H1 (cell line): ENCODE measurements around the gene PPP3CB. TPM values are rescaled to one million over a fixed set of nuclear protein-coding genes. Genes with fewer than 3 reads are reported as not detected.

Experiments
- CTCF ChIA-PET: fragments of 300-600 bp; sonication (Branson Sonifier 250); formaldehyde crosslinking; loops from one replicate; lab custom pipeline; 2021; ENCODE audit not compliant: partially characterized antibody; lab: Charles Lee
- POLR2A ChIA-PET: fragments of 300-600 bp; sonication (Branson Sonifier 250); formaldehyde crosslinking; loops from one replicate; lab custom pipeline; 2021; ENCODE audit warnings: inconsistent platforms; ENCODE audit not compliant: partially characterized antibody; lab: Charles Lee
- DNase-seq, 2 experiments: peaks; one replicate each; pipeline versions ENCODE4 v3.0.0 to v3.0.0-alpha.2; 2010 to 2022; ENCODE audit warnings: low spot score in 2 of 2, low read depth in 1 of 2, mixed read lengths in 1 of 2
- FAIRE-seq: peaks from 2 replicates; lab custom pipeline; 2011; peaks lifted over from hg19 to GRCh38; lab: Jason Lieb, UNC
- H2AFZ ChIP-seq: 2 replicates; pipeline ENCODE4 v1.8.1; 2012; ENCODE audit warnings: low read length, inconsistent platforms
- H2AK5ac ChIP-seq: 2 replicates; pipeline ENCODE4 v1.6.1; 2013; ENCODE audit warnings: low read depth, low read length
- H2BK120ac ChIP-seq: replicated peaks from 2 replicates; pipeline ENCODE3; 2013; ENCODE audit warnings: low read depth, low read length, inconsistent platforms
- H2BK12ac ChIP-seq: 2 replicates; pipeline ENCODE4 v1.6.1; 2013; ENCODE audit warnings: low read depth, low read length
- H2BK15ac ChIP-seq: 2 replicates; pipeline ENCODE4 v1.6.1; 2013; ENCODE audit warnings: low read length
- H2BK20ac ChIP-seq: 2 replicates; pipeline ENCODE4 v1.6.1; 2013; ENCODE audit warnings: low read length
- H2BK5ac ChIP-seq: 2 replicates; pipeline ENCODE4 v1.6.1; 2013; ENCODE audit warnings: low read depth, low read length
- H3K14ac ChIP-seq: 2 replicates; pipeline ENCODE4 v1.6.1; 2013; ENCODE audit warnings: inconsistent platforms; ENCODE audit not compliant: insufficient read length
- H3K18ac ChIP-seq: 2 replicates; pipeline ENCODE4 v1.6.1; 2013; ENCODE audit warnings: low read length; ENCODE audit errors: extremely low read depth
- H3K23ac ChIP-seq: 2 replicates; pipeline ENCODE4 v1.6.1; 2013; ENCODE audit warnings: inconsistent platforms; ENCODE audit not compliant: insufficient read length
- H3K23me2 ChIP-seq: 2 replicates; pipeline ENCODE4 v1.6.1; 2013; ENCODE audit warnings: low read depth, low read length
- H3K27ac ChIP-seq: 2 replicates; pipeline ENCODE4 v1.6.1; 2011; ENCODE audit warnings: low read depth, low read length, inconsistent platforms
- H3K27me3 ChIP-seq, 4 experiments: replicated peaks in 1 of 4; 1 replicate in 1 of 4; 2 replicates in 3 of 4; pipeline versions ENCODE4 v1.6.1 to v1.8.1; 2011 to 2013; ENCODE audit warnings: low read length in 3 of 4, mild to moderate bottlenecking in 3 of 4, inconsistent platforms in 2 of 4, mixed read lengths in 2 of 4, moderate library complexity in 1 of 4; ENCODE audit not compliant: control insufficient read depth in 3 of 4, insufficient read depth in 3 of 4; ENCODE audit errors: extremely low read depth in 1 of 4
- H3K36me3 ChIP-seq, 4 experiments: 2 replicates each; pipeline versions ENCODE4 v1.6.1 to v1.8.1; 2011 to 2013; ENCODE audit warnings: mild to moderate bottlenecking in 4 of 4, low read length in 3 of 4, moderate library complexity in 2 of 4, control low read depth in 1 of 4, inconsistent platforms in 1 of 4; ENCODE audit not compliant: insufficient read depth in 4 of 4, control insufficient read depth in 2 of 4
- H3K4ac ChIP-seq: replicated peaks from 2 replicates; pipeline ENCODE3; 2013; ENCODE audit warnings: low read length, low read depth, mixed read lengths, inconsistent platforms; ENCODE audit not compliant: insufficient read length
- H3K4me1 ChIP-seq, 4 experiments: replicated peaks in 1 of 4; 1 replicate in 1 of 4; 2 replicates in 3 of 4; pipeline versions ENCODE4 v1.6.1 to v1.8.1; 2011 to 2013; ENCODE audit warnings: low read length in 3 of 4, inconsistent platforms in 2 of 4, mixed read lengths in 1 of 4; ENCODE audit not compliant: insufficient read depth in 4 of 4, control insufficient read depth in 3 of 4
- H3K4me2 ChIP-seq, 2 experiments: 2 replicates each; pipeline versions ENCODE4 v1.6.1 to v1.8.1; 2011 to 2013; ENCODE audit warnings: low read depth in 2 of 2, low read length in 2 of 2, control low read depth in 1 of 2, inconsistent platforms in 1 of 2, mild to moderate bottlenecking in 1 of 2; ENCODE audit not compliant: insufficient read depth in 1 of 2
- H3K4me3 ChIP-seq, 4 experiments: fragments of 200-600, 300-600 bp in 1 of 4; sonication (generic), shearing (Covaris generic), sonication (Bioruptor Twin) in 1 of 4; 2 replicates each; pipeline versions ENCODE4 v1.5.1 to v1.8.1; 2011 to 2016; ENCODE audit warnings: low read length in 4 of 4, low read depth in 3 of 4, control low read depth in 2 of 4, inconsistent platforms in 2 of 4, mild to moderate bottlenecking in 2 of 4, mixed read lengths in 1 of 4, moderate library complexity in 1 of 4; ENCODE audit not compliant: insufficient read depth in 2 of 4; ENCODE audit errors: extremely low read depth in 1 of 4
- H3K56ac ChIP-seq: replicated peaks from 2 replicates; pipeline ENCODE3; 2013; ENCODE audit warnings: low read depth, mild to moderate bottlenecking, mixed read lengths, low read length, inconsistent platforms; ENCODE audit not compliant: insufficient read length
- H3K79me1 ChIP-seq: 2 replicates; pipeline ENCODE4 v1.6.1; 2013; ENCODE audit warnings: low read depth, low read length, control low read depth
- H3K79me2 ChIP-seq, 2 experiments: 2 replicates each; pipeline versions ENCODE4 v1.6.1 to v1.8.1; 2012 to 2013; ENCODE audit warnings: low read length in 2 of 2, mild to moderate bottlenecking in 2 of 2, inconsistent platforms in 1 of 2; ENCODE audit not compliant: insufficient read depth in 2 of 2, control insufficient read depth in 1 of 2
- H3K9ac ChIP-seq, 4 experiments: replicated peaks in 1 of 4; 1 replicate in 1 of 4; 2 replicates in 3 of 4; pipeline versions ENCODE4 v1.6.1 to v1.8.1; 2011 to 2013; ENCODE audit warnings: low read depth in 3 of 4, low read length in 3 of 4, control low read depth in 2 of 4, mild to moderate bottlenecking in 2 of 4, moderate library complexity in 2 of 4, inconsistent platforms in 1 of 4; ENCODE audit errors: extremely low read depth in 1 of 4
- H3K9me3 ChIP-seq, 2 experiments: 2 replicates each; pipeline versions ENCODE4 v1.6.1 to v1.8.1; 2012 to 2013; ENCODE audit warnings: mild to moderate bottlenecking in 2 of 2, moderate library complexity in 2 of 2, control low read depth in 1 of 2, inconsistent platforms in 1 of 2, low read depth in 1 of 2, low read length in 1 of 2, mixed read lengths in 1 of 2; ENCODE audit not compliant: insufficient read depth in 2 of 2
- H4K20me1 ChIP-seq, 2 experiments: replicated peaks in 1 of 2; 2 replicates each; pipeline versions ENCODE3 to v1.8.1; 2011 to 2013; ENCODE audit warnings: inconsistent platforms in 2 of 2, low read length in 2 of 2, mild to moderate bottlenecking in 1 of 2; ENCODE audit not compliant: insufficient read depth in 2 of 2, control insufficient read depth in 1 of 2
- H4K5ac ChIP-seq: 2 replicates; pipeline ENCODE4 v1.6.1; 2013; ENCODE audit warnings: low read length, low read depth, mixed read lengths, inconsistent platforms; ENCODE audit not compliant: insufficient read length
- H4K8ac ChIP-seq: 2 replicates; pipeline ENCODE4 v1.8.0; 2013; ENCODE audit warnings: mild to moderate bottlenecking, moderate library complexity, low read length, inconsistent platforms; ENCODE audit not compliant: insufficient read depth; ENCODE audit errors: extremely low read depth
- H4K91ac ChIP-seq: replicated peaks from 2 replicates; pipeline ENCODE3; 2013; ENCODE audit warnings: low read length, mixed read lengths, inconsistent platforms; ENCODE audit not compliant: insufficient read length
- CBX8 ChIP-seq: fragments of 300-800, 300-1000 bp; sonication (generic); IDR thresholded peaks from 2 replicates; pipeline ENCODE4 v1.7.1; 2016; ENCODE audit warnings: low read depth, low read length, borderline replicate concordance
- CREB1 ChIP-seq: IDR thresholded peaks from 2 replicates; pipeline ENCODE4 v1.6.1; 2012; ENCODE audit warnings: inconsistent platforms
- EGR1 ChIP-seq: IDR thresholded peaks from 2 replicates; pipeline ENCODE4 v1.6.1; 2011; ENCODE audit warnings: low read depth, low read length, borderline replicate concordance
- KDM5A ChIP-seq: fragments of 200-600 bp; IDR thresholded peaks from 2 replicates; pipeline ENCODE4 v1.7.1; 2012; ENCODE audit warnings: mild to moderate bottlenecking, low read length, inconsistent platforms, mixed read lengths
- NANOG ChIP-seq: IDR thresholded peaks from 2 replicates; pipeline ENCODE4 v1.6.1; 2011; ENCODE audit warnings: low read length, low read depth, mild to moderate bottlenecking, inconsistent platforms; ENCODE audit not compliant: insufficient read depth, poor library complexity, severe bottlenecking
- NRF1 ChIP-seq: IDR thresholded peaks from 2 replicates; pipeline ENCODE4 v1.6.1; 2011; ENCODE audit warnings: mild to moderate bottlenecking, low read depth, low read length, improper control_type of control experiment
- POLR2AphosphoS5 ChIP-seq: IDR thresholded peaks from 2 replicates; pipeline ENCODE4 v1.6.1; 2011; ENCODE audit warnings: low read depth, low read length
- RBBP5 ChIP-seq: IDR thresholded peaks from 2 replicates; pipeline ENCODE4 v1.7.1; 2012; ENCODE audit warnings: low read depth, mild to moderate bottlenecking, inconsistent platforms, low read length, moderate library complexity, borderline replicate concordance
- SAP30 ChIP-seq: fragments of 300-600 bp; sonication (generic); IDR thresholded peaks from 2 replicates; pipeline ENCODE4 v1.7.1; 2012; ENCODE audit warnings: low read length, moderate library complexity, mild to moderate bottlenecking, inconsistent platforms; ENCODE audit not compliant: insufficient read depth, insufficient replicate concordance
- SP2 ChIP-seq: IDR thresholded peaks from 2 replicates; pipeline ENCODE4 v1.6.1; 2012; ENCODE audit warnings: mild to moderate bottlenecking, low read length, inconsistent platforms
- TAF1 ChIP-seq: IDR thresholded peaks from 2 replicates; pipeline ENCODE4 v1.6.1; 2011; ENCODE audit warnings: mild to moderate bottlenecking, low read depth, low read length
- TBP ChIP-seq: IDR thresholded peaks from 2 replicates; pipeline ENCODE4 v1.6.1; 2011; ENCODE audit warnings: low read depth, low read length, improper control_type of control experiment
- WGBS, 2 experiments: shearing (Covaris generic) in 1 of 2; methylation state at CpG; one replicate each; pipeline versions ENCODE4 v1.1.6 to v1.1.7; 2013 to 2015; ENCODE audit warnings: low lambda C conversion rate in 2 of 2, mixed read lengths in 2 of 2, inconsistent platforms in 1 of 2, low coverage in 1 of 2, missing lambda C conversion rate in 1 of 2; ENCODE audit not compliant: insufficient replicate concordance in 2 of 2, insufficient coverage in 1 of 2, insufficient read length in 1 of 2; ENCODE audit errors: extremely low coverage in 1 of 2, missing lambda C conversion rate in 1 of 2; 5-methylcytosine and 5-hydroxymethylcytosine counted together
- polyA plus RNA-seq, 7 experiments: library from polyadenylated mRNA; depleted of rRNA in 3 of 7; stranded (reverse) in 5 of 7; unstranded in 2 of 7; fragments of >200 nt in 5 of 7; fragments of 200-250 nt in 2 of 7; gene quantifications; 1 replicate in 5 of 7; 2 replicates in 1 of 7; 4 replicates in 1 of 7; pipeline versions ENCODE4 v1.2.1 to v1.2.3, GENCODE V29; 2011 to 2013; ENCODE audit warnings: missing spikeins in 2 of 7, mixed read lengths in 2 of 7
- total RNA-seq: library from RNA; stranded (reverse); fragmentation: NEBNext Ultra II Directional; extraction: Animal tissue kit (Norgen Biotek cat#: 25700); gene quantifications from 2 replicates; pipeline ENCODE4 v1.2.1, GENCODE V29; 2021
- TF ChIP-seq, protein P1 (sequence below): IDR thresholded peaks from 2 replicates; pipeline ENCODE4 v1.6.1; 2012; ENCODE audit warnings: low read length, inconsistent platforms

PPP3CB gene
- total and polyA plus RNA-seq, 2 of the 8 experiments (the other 6 are each of a cell fraction or from before 2014, with no cell fraction given), result 10.5 to 36.3 TPM

DNA sequence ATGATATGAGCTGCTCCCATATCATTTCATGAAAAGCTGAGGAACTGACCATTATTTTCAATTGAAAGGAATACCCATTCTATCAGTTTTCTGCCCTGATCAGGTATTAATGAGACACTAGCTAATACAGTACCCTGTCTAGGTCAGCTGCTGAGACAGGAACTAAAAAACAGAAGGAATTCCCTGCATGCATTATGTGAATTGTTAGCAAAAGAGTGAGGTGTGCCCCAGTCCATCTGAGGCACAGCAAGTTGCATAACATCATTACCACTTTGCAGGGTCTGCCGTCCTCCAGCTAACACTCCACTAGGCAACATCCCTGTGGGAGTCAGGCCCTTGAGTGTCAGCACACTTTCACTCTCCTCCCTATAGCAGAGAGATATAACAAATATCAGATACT is 51.4 kb downstream of the PPP3CB start:
- Histone ChIP-seq H4K20me1 (peaks cover 0 to 3% of the 10 kb centered on the region in 2 experiments), H2BK12ac (no peak overlapping the region), H3K9me3 (no peaks in the 10 kb centered on the region), H3K27ac (no peak overlapping the region), H2BK5ac (no peak overlapping the region), H2AK5ac (no peak overlapping the region), H2AFZ (no peak overlapping the region), H3K4ac (no peak overlapping the region), H3K79me1 (no peaks in the 10 kb centered on the region), H3K23me2 (no peaks in the 10 kb centered on the region), H2BK20ac (no peak overlapping the region), H3K4me1 (no peaks in the 10 kb centered on the region), H3K14ac (no peak overlapping the region), H4K91ac (no peak overlapping the region), H3K79me2 (no peaks in the 10 kb centered on the region), H3K23ac (no peak overlapping the region), H3K4me3 (no peak overlapping the region), H3K36me3 (peaks cover 0 to 17% (median 0%) of the 10 kb centered on the region in 4 experiments; a peak in 2 of 8 replicates), H3K18ac (no peak overlapping the region), H4K8ac (no peak overlapping the region), H3K27me3 (no peaks in the 10 kb centered on the region), H3K4me2 (no peak overlapping the region), H3K9ac (no peak overlapping the region), H2BK15ac (no peak overlapping the region), H4K5ac (no peak overlapping the region), H2BK120ac (no peak overlapping the region), H3K56ac (no peak overlapping the region)
- FAIRE-seq (no peak), DNase-seq (no peak)
- POLR2A ChIA-PET, result no interaction called here
- WGBS, 2 experiments, result 90% methylated on average over 1 of the region's 1 CpG; no CpG with 5 or more reads in 1 of the 2 experiments
- CTCF ChIA-PET, result interaction anchor here (1.2 kb wide), 1 partner anchor 287 kb away, joined by 3 read pairs; no protein-coding TSS in a partner anchor
- TF ChIP-seq TAF1, result no peak
- no peak for TF ChIP-seq CBX8
- TF ChIP-seq EGR1, result no peak
- TF ChIP-seq RBBP5, result no peak
- no peak for TF ChIP-seq SAP30
- TF ChIP-seq, protein P1, sequence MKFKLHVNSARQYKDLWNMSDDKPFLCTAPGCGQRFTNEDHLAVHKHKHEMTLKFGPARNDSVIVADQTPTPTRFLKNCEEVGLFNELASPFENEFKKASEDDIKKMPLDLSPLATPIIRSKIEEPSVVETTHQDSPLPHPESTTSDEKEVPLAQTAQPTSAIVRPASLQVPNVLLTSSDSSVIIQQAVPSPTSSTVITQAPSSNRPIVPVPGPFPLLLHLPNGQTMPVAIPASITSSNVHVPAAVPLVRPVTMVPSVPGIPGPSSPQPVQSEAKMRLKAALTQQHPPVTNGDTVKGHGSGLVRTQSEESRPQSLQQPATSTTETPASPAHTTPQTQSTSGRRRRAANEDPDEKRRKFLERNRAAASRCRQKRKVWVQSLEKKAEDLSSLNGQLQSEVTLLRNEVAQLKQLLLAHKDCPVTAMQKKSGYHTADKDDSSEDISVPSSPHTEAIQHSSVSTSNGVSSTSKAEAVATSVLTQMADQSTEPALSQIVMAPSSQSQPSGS, result no peak
- no peak for TF ChIP-seq KDM5A
- TF ChIP-seq SP2, result no peak
- TF ChIP-seq POLR2AphosphoS5, result no peak
- no peak for TF ChIP-seq NRF1
- TF ChIP-seq CREB1, result no peak
- TF ChIP-seq TBP, result no peak
- TF ChIP-seq NANOG, result no peak
